Smooth muscle cell (in vitro differentiated cells): ENCODE data around the gene SOST. TPM values are rescaled to one million over a fixed set of nuclear protein-coding genes. Genes with fewer than 3 reads are reported as not detected.

ENCODE experiments used
- DNase-seq: peaks from one replicate; lab custom pipeline; 2025; ENCODE audit not compliant: unreplicated experiment; lab: John Stamatoyannopoulos, UW
- H2AFZ ChIP-seq: fragments of 200-600 bp; sonication (generic); 2 replicates; pipeline ENCODE4 v1.6.0; 2016; ENCODE audit warnings: antibody characterized with exemption, low read depth, mild to moderate bottlenecking
- H3F3A ChIP-seq: fragments of 200-600 bp; sonication (generic); 2 replicates; pipeline ENCODE4 v1.6.0; 2017; ENCODE audit warnings: antibody characterized with exemption, low read depth
- H3K27ac ChIP-seq: fragments of 200-600 bp; sonication (generic); 2 replicates; pipeline ENCODE4 v1.5.1; 2016; ENCODE audit warnings: low read depth, mild to moderate bottlenecking
- H3K27me3 ChIP-seq: fragments of 200-600 bp; sonication (generic); 2 replicates; pipeline ENCODE4 v1.6.1; 2016; ENCODE audit warnings: low read depth, mild to moderate bottlenecking
- H3K36me3 ChIP-seq: fragments of 200-600 bp; sonication (generic); 2 replicates; pipeline ENCODE4 v1.5.1; 2016; ENCODE audit warnings: low read depth
- H3K4me1 ChIP-seq: fragments of 200-600 bp; sonication (generic); 2 replicates; pipeline ENCODE4 v1.5.1; 2016; ENCODE audit warnings: low read depth
- H3K4me2 ChIP-seq: fragments of 200-600 bp; sonication (generic); 2 replicates; pipeline ENCODE4 v1.6.0; 2016; ENCODE audit warnings: mild to moderate bottlenecking
- H3K4me3 ChIP-seq: fragments of 200-600 bp; sonication (generic); 2 replicates; pipeline ENCODE4 v1.5.1; 2016; ENCODE audit warnings: mild to moderate bottlenecking
- H3K79me2 ChIP-seq: fragments of 200-600 bp; sonication (generic); 2 replicates; pipeline ENCODE4 v1.6.0; 2016; ENCODE audit warnings: low read depth, mild to moderate bottlenecking
- H3K9ac ChIP-seq: fragments of 200-600 bp; sonication (generic); 2 replicates; pipeline ENCODE4 v1.6.0; 2016; ENCODE audit warnings: low read depth
- H3K9me3 ChIP-seq: fragments of 200-600 bp; sonication (generic); replicated peaks from 2 replicates; pipeline ENCODE4 v1.5.1; 2016; ENCODE audit warnings: low read depth
- H4K20me1 ChIP-seq: fragments of 200-600 bp; sonication (generic); 2 replicates; pipeline ENCODE4 v1.6.0; 2016; ENCODE audit warnings: low read depth
- CTCF ChIP-seq: fragments of 200-600 bp; sonication (generic); IDR thresholded peaks from 2 replicates; pipeline ENCODE4 v1.5.1; 2017; ENCODE audit warnings: borderline replicate concordance, mild to moderate bottlenecking, antibody characterized with exemption; ENCODE audit not compliant: insufficient read depth, poor library complexity, severe bottlenecking
- WGBS: methylation state at CpG from one replicate; pipeline ENCODE4 v1.1.7; 2016; ENCODE audit warnings: low lambda C conversion rate; 5-methylcytosine and 5-hydroxymethylcytosine counted together
- polyA plus RNA-seq: library from polyadenylated mRNA; unstranded; fragments of >200 nt; fragmentation: Nextera tagmentation; extraction: Ambion mirVana; gene quantifications from 2 replicates; pipeline ENCODE4 v1.2.1, GENCODE V29; 2016
- total RNA-seq: library from RNA; depleted of rRNA; stranded (reverse); fragments of >200 nt; gene quantifications from 2 replicates; pipeline ENCODE4 v1.2.3, GENCODE V29; 2014

SOST gene
- total and polyA plus RNA-seq, 2 experiments from 2014 or later, result not detected

GRCh38 chr17:43720311-43721060 is 38.1 kb downstream of the SOST start:
- Histone ChIP-seq H3K4me3 (peak overlapping the region; percentile 57), H3K27me3 (no peaks in the 10 kb centered on the region), H3K4me1 (peaks cover 17% of the 10 kb centered on the region), H2AFZ (peak overlapping the region; percentile 97), H3K79me2 (no peaks in the 10 kb centered on the region), H3K4me2 (peak overlapping the region; percentile 93), H3K9ac (peak overlapping the region; percentile 36), H3K27ac (peak overlapping the region; percentile 65), H3K9me3 (no peaks in the 10 kb centered on the region), H3F3A (peaks cover 26% of the 10 kb centered on the region), H4K20me1 (no peaks in the 10 kb centered on the region), H3K36me3 (no peaks in the 10 kb centered on the region)
- no peak for TF ChIP-seq CTCF
- 9% methylated on average over 44 of the region's 64 CpGs for WGBS
- DNase-seq, result peak; percentile 14

DNA sequence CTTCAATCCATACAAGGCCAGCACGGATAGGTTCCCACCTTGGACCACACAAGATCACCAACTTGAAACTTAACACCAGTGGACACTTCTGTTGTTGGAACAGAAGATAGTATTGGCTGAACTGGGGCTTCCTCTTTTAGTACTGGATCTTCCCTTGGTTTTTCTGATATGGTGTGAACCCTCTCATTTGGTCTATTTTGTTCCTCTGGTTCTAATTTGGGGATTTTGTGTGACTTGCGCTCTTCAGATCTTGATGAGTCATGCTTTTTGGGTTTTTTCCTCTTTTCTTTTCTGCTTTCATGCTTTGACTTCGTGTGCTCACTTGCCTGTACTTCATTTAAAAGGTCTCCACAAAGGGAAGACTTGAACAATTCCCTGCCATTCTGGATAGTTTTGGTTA is 39.0 kb downstream of the SOST start:
- Histone ChIP-seq H3F3A (peaks cover 26% of the 10 kb centered on the region), H2AFZ (peak overlapping the region; percentile 97), H3K9ac (no peak overlapping the region), H3K4me2 (peak overlapping the region; percentile 93), H3K9me3 (no peaks in the 10 kb centered on the region), H3K4me1 (peaks cover 17% of the 10 kb centered on the region), H3K27ac (no peak overlapping the region), H3K79me2 (no peaks in the 10 kb centered on the region), H3K27me3 (no peaks in the 10 kb centered on the region), H4K20me1 (no peaks in the 10 kb centered on the region), H3K4me3 (no peak overlapping the region), H3K36me3 (no peaks in the 10 kb centered on the region)
- TF ChIP-seq CTCF, result no peak
- no peak for DNase-seq
- 73% methylated on average over 3 of the region's 3 CpGs for WGBS

GRCh38 chr17:43718544-43718943 is 40.0 kb downstream of the SOST start:
- no peaks in the 10 kb centered on the region for H4K20me1 ChIP-seq
- WGBS, result 37% methylated on average over 5 of the region's 5 CpGs
- no peaks in the 10 kb centered on the region for H3K36me3 ChIP-seq
- H3K9ac ChIP-seq, result no peak overlapping the region
- H3K79me2 ChIP-seq, result no peaks in the 10 kb centered on the region
- H3K9me3 ChIP-seq, result no peaks in the 10 kb centered on the region
- no peaks in the 10 kb centered on the region for H3K27me3 ChIP-seq
- peaks cover 17% of the 10 kb centered on the region for H3K4me1 ChIP-seq
- no peak for DNase-seq
- no peak overlapping the region for H2AFZ ChIP-seq
- TF ChIP-seq CTCF, result no peak
- no peak overlapping the region for H3K4me3 ChIP-seq
- H3F3A ChIP-seq, result peaks cover 23% of the 10 kb centered on the region
- no peak overlapping the region for H3K4me2 ChIP-seq
- H3K27ac ChIP-seq, result no peak overlapping the region

DNA sequence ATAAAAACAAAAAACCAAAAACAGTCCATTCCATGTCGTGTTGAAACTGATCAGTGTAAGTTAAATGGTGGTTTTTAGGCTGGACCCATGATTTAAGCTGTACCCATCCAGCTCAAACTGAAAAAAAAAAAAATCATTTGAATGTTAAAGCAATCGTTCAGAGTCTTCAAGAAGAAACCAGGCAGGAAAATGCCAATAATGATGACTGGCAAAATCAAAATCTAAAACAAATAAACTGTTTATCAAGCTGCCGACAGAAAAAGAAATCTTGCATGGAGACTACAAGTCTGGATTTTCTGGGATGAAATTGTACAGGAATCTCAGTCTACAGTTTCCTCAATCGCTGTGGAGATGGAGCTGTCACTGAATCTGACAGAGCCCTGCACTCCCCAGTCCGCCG is 40.7 kb downstream of the SOST start:
- DNase-seq, result no peak
- Histone ChIP-seq H3K36me3 (no peaks in the 10 kb centered on the region), H3K4me1 (peaks cover 13% of the 10 kb centered on the region), H3F3A (peaks cover 18% of the 10 kb centered on the region), H3K9me3 (no peaks in the 10 kb centered on the region), H3K4me2 (no peak overlapping the region), H3K27me3 (no peaks in the 10 kb centered on the region), H3K79me2 (no peaks in the 10 kb centered on the region), H3K27ac (no peak overlapping the region), H4K20me1 (no peaks in the 10 kb centered on the region), H3K9ac (no peak overlapping the region), H3K4me3 (no peak overlapping the region), H2AFZ (no peak overlapping the region)
- TF ChIP-seq CTCF, result no peak
- WGBS, result 71% methylated on average over 6 of the region's 6 CpGs
